ENCODE data around the gene METTL21C.

Gene METTL21C

GRCh38 chr13:102707467-102707866 lies 12.6 kb upstream of the METTL21C start:
- H3K27me3 Mint-ChIP-seq: peaks cover 37% of the 10 kb centered on the region
- H3K27ac Mint-ChIP-seq (ENCODE audit: low read depth): no peak overlapping the region
- H3K4me3 Mint-ChIP-seq: no peak overlapping the region
- H3K4me1 Mint-ChIP-seq: no peaks in the 10 kb centered on the region
- no peak for ATAC-seq (replicated peaks; ENCODE audit: extremely low read depth, poor library complexity, severe bottlenecking)
- H3K9me3 Mint-ChIP-seq: peaks cover 5% of the 10 kb centered on the region
- DNase-seq (ENCODE audit: low spot score in 2 of 2): no peak
- H3K36me3 Mint-ChIP-seq (ENCODE audit: insufficient read depth): no peaks in the 10 kb centered on the region

GRCh38 chr13:102704238-102705058 lies 9.6 kb upstream of the METTL21C start:
- ATAC-seq (replicated peaks; ENCODE audit: extremely low read depth, poor library complexity, severe bottlenecking) (no peak), DNase-seq (ENCODE audit: low spot score in 2 of 2) (no peak)
- H3K9me3 Mint-ChIP-seq: peaks cover 5% of the 10 kb centered on the region
- no peak overlapping the region for H3K27ac Mint-ChIP-seq (ENCODE audit: low read depth)
- peaks cover 40% of the 10 kb centered on the region for H3K27me3 Mint-ChIP-seq
- H3K4me3 Mint-ChIP-seq: no peak overlapping the region
- no peaks in the 10 kb centered on the region for H3K36me3 Mint-ChIP-seq (ENCODE audit: insufficient read depth)
- H3K4me1 Mint-ChIP-seq: no peaks in the 10 kb centered on the region

GRCh38 chr13:102703726-102704035 lies 8.8 kb upstream of the METTL21C start:
- DNase-seq (ENCODE audit: low spot score in 2 of 2) (no peak), ATAC-seq (replicated peaks; ENCODE audit: extremely low read depth, poor library complexity, severe bottlenecking) (no peak)
- Mint-ChIP-seq H3K27me3 (peaks cover 47% of the 10 kb centered on the region), H3K4me1 (no peaks in the 10 kb centered on the region), H3K9me3 (peaks cover 2% of the 10 kb centered on the region), H3K4me3 (no peak overlapping the region), H3K36me3 (ENCODE audit: insufficient read depth) (no peaks in the 10 kb centered on the region), H3K27ac (ENCODE audit: low read depth) (no peak overlapping the region)

- H3K27ac Mint-ChIP-seq (ENCODE audit: low read depth): no peak overlapping the region
- no peaks in the 10 kb centered on the region for H3K36me3 Mint-ChIP-seq (ENCODE audit: insufficient read depth)
- peaks cover 7% of the 10 kb centered on the region for H3K9me3 Mint-ChIP-seq
- H3K4me1 Mint-ChIP-seq: no peaks in the 10 kb centered on the region
- DNase-seq (ENCODE audit: low spot score in 2 of 2): no peak
- no peak for ATAC-seq (replicated peaks; ENCODE audit: extremely low read depth, poor library complexity, severe bottlenecking)
- no peak overlapping the region for H3K4me3 Mint-ChIP-seq
- H3K27me3 Mint-ChIP-seq: peaks cover 53% of the 10 kb centered on the region
These were observed 8.3 kb upstream of the METTL21C start for GRCh38 chr13:102702965-102703725.

- Mint-ChIP-seq H3K9me3 (peaks cover 7% of the 10 kb centered on the region), H3K36me3 (ENCODE audit: insufficient read depth) (no peaks in the 10 kb centered on the region), H3K27ac (ENCODE audit: low read depth) (no peak overlapping the region), H3K4me3 (no peak overlapping the region), H3K27me3 (peaks cover 59% of the 10 kb centered on the region), H3K4me1 (no peaks in the 10 kb centered on the region)
- DNase-seq (ENCODE audit: low spot score in 2 of 2) (no peak), ATAC-seq (replicated peaks; ENCODE audit: extremely low read depth, poor library complexity, severe bottlenecking) (no peak)
These were observed 6.5 kb upstream of the METTL21C start for GRCh38 chr13:102701331-102701730.

GRCh38 chr13:102700088-102701031 lies 5.5 kb upstream of the METTL21C start:
- Mint-ChIP-seq H3K4me3 (no peak overlapping the region), H3K27me3 (peaks cover 62% of the 10 kb centered on the region), H3K36me3 (ENCODE audit: insufficient read depth) (no peaks in the 10 kb centered on the region), H3K27ac (ENCODE audit: low read depth) (no peak overlapping the region), H3K9me3 (peaks cover 7% of the 10 kb centered on the region), H3K4me1 (no peaks in the 10 kb centered on the region)
- ATAC-seq (replicated peaks; ENCODE audit: extremely low read depth, poor library complexity, severe bottlenecking) (no peak), DNase-seq (ENCODE audit: low spot score in 2 of 2) (no peak)

- ATAC-seq (replicated peaks; ENCODE audit: extremely low read depth, poor library complexity, severe bottlenecking): no peak
- Mint-ChIP-seq H3K36me3 (ENCODE audit: insufficient read depth) (no peaks in the 10 kb centered on the region), H3K9me3 (peaks cover 7% of the 10 kb centered on the region), H3K27me3 (peaks cover 66% of the 10 kb centered on the region), H3K27ac (ENCODE audit: low read depth) (no peak overlapping the region), H3K4me3 (no peak overlapping the region), H3K4me1 (no peaks in the 10 kb centered on the region)
- no peak for DNase-seq (ENCODE audit: low spot score in 2 of 2)
These were observed 4.7 kb upstream of the METTL21C start for GRCh38 chr13:102699504-102699903.

GRCh38 chr13:102698649-102698980 lies 3.8 kb upstream of the METTL21C start:
- Mint-ChIP-seq H3K36me3 (ENCODE audit: insufficient read depth) (no peaks in the 10 kb centered on the region), H3K27me3 (peaks cover 72% of the 10 kb centered on the region), H3K4me3 (no peak overlapping the region), H3K27ac (ENCODE audit: low read depth) (no peak overlapping the region), H3K9me3 (peaks cover 7% of the 10 kb centered on the region), H3K4me1 (no peaks in the 10 kb centered on the region)
- no peak for ATAC-seq (replicated peaks; ENCODE audit: extremely low read depth, poor library complexity, severe bottlenecking)
- DNase-seq (ENCODE audit: low spot score in 2 of 2): no peak

GRCh38 chr13:102697929-102698648 lies 3.2 kb upstream of the METTL21C start:
- peaks cover 72% of the 10 kb centered on the region for H3K27me3 Mint-ChIP-seq
- no peaks in the 10 kb centered on the region for H3K36me3 Mint-ChIP-seq (ENCODE audit: insufficient read depth)
- H3K9me3 Mint-ChIP-seq: peaks cover 7% of the 10 kb centered on the region
- no peak overlapping the region for H3K4me3 Mint-ChIP-seq
- DNase-seq (ENCODE audit: low spot score in 2 of 2) (no peak), ATAC-seq (replicated peaks; ENCODE audit: extremely low read depth, poor library complexity, severe bottlenecking) (no peak)
- no peaks in the 10 kb centered on the region for H3K4me1 Mint-ChIP-seq
- no peak overlapping the region for H3K27ac Mint-ChIP-seq (ENCODE audit: low read depth)

- H3K27me3 Mint-ChIP-seq: peaks cover 74% of the 10 kb centered on the region
- H3K27ac Mint-ChIP-seq (ENCODE audit: low read depth): no peak overlapping the region
- no peaks in the 10 kb centered on the region for H3K4me1 Mint-ChIP-seq
- H3K36me3 Mint-ChIP-seq (ENCODE audit: insufficient read depth): no peaks in the 10 kb centered on the region
- DNase-seq (ENCODE audit: low spot score in 2 of 2) (no peak), ATAC-seq (replicated peaks; ENCODE audit: extremely low read depth, poor library complexity, severe bottlenecking) (no peak)
- no peak overlapping the region for H3K4me3 Mint-ChIP-seq
- peaks cover 7% of the 10 kb centered on the region for H3K9me3 Mint-ChIP-seq
These were observed 2.4 kb upstream of the METTL21C start for GRCh38 chr13:102697264-102697663.

- peaks cover 82% of the 10 kb centered on the region for H3K27me3 Mint-ChIP-seq
- H3K9me3 Mint-ChIP-seq: peaks cover 7% of the 10 kb centered on the region
- no peak for DNase-seq (ENCODE audit: low spot score in 2 of 2)
These were observed 1.6 kb upstream of the METTL21C start for GRCh38 chr13:102696465-102696864.

GRCh38 chr13:102693776-102694175 lies 1.1 kb downstream of the METTL21C start:
- Mint-ChIP-seq H3K9me3 (peaks cover 6% of the 10 kb centered on the region), H3K27ac (ENCODE audit: low read depth) (no peak overlapping the region), H3K4me3 (no peak overlapping the region), H3K4me1 (no peaks in the 10 kb centered on the region), H3K27me3 (peaks cover 84% of the 10 kb centered on the region), H3K36me3 (ENCODE audit: insufficient read depth) (no peaks in the 10 kb centered on the region)
- DNase-seq (ENCODE audit: low spot score in 2 of 2) (no peak), ATAC-seq (replicated peaks; ENCODE audit: extremely low read depth, poor library complexity, severe bottlenecking) (no peak)

More at GRCh38 chr13:102696465-102696864, 1.6 kb upstream of the METTL21C start:
- Mint-ChIP-seq H3K27ac (ENCODE audit: low read depth) (no peak overlapping the region), H3K36me3 (ENCODE audit: insufficient read depth) (no peaks in the 10 kb centered on the region), H3K4me1 (no peaks in the 10 kb centered on the region), H3K4me3 (no peak overlapping the region)
- ATAC-seq (replicated peaks; ENCODE audit: extremely low read depth, poor library complexity, severe bottlenecking): no peak
